ENCODE measurements around the gene CTBP2.

Gene CTBP2

GRCh38 chr10:125144693-125145623, 15.4 kb downstream of the CTBP2 start:
- peak; percentile 77 for DNase-seq (ENCODE audit: low spot score)

- no peak for DNase-seq (ENCODE audit: low spot score)
Observed at GRCh38 chr10:125144206-125144605, 16.2 kb downstream of the CTBP2 start.

GRCh38 chr10:125142946-125143345, 17.4 kb downstream of the CTBP2 start:
- DNase-seq (ENCODE audit: low spot score), result no peak

- DNase-seq (ENCODE audit: low spot score), result no peak
Observed at GRCh38 chr10:125141860-125142484, 18.4 kb downstream of the CTBP2 start.

- DNase-seq (ENCODE audit: low spot score), result no peak
Observed at GRCh38 chr10:125141150-125141859, 19.1 kb downstream of the CTBP2 start.

GRCh38 chr10:125140151-125140550, 20.2 kb downstream of the CTBP2 start:
- DNase-seq (ENCODE audit: low spot score), result no peak

GRCh38 chr10:125137601-125138438, 22.5 kb downstream of the CTBP2 start:
- no peak for DNase-seq (ENCODE audit: low spot score)

- DNase-seq (ENCODE audit: low spot score), result no peak
Observed at GRCh38 chr10:125136087-125136486, 24.3 kb downstream of the CTBP2 start.

GRCh38 chr10:125135771-125136035, 24.7 kb downstream of the CTBP2 start:
- DNase-seq (ENCODE audit: low spot score), result no peak

GRCh38 chr10:125134916-125135770, 25.2 kb downstream of the CTBP2 start:
- DNase-seq (ENCODE audit: low spot score), result no peak

GRCh38 chr10:125134483-125134848, 25.9 kb downstream of the CTBP2 start:
- DNase-seq (ENCODE audit: low spot score), result no peak

GRCh38 chr10:125133696-125134482, 26.5 kb downstream of the CTBP2 start:
- no peak for DNase-seq (ENCODE audit: low spot score)

GRCh38 chr10:125132344-125132743, 28.0 kb downstream of the CTBP2 start:
- no peak for DNase-seq (ENCODE audit: low spot score)

GRCh38 chr10:125130916-125131315, 29.4 kb downstream of the CTBP2 start:
- no peak for DNase-seq (ENCODE audit: low spot score)

- DNase-seq (ENCODE audit: low spot score), result no peak
Observed at GRCh38 chr10:125130260-125130659, 30.1 kb downstream of the CTBP2 start.

- DNase-seq (ENCODE audit: low spot score), result no peak
Observed at GRCh38 chr10:125129076-125129458, 31.3 kb downstream of the CTBP2 start.

- DNase-seq (ENCODE audit: low spot score), result no peak
Observed at GRCh38 chr10:125128397-125129075, 31.8 kb downstream of the CTBP2 start.

GRCh38 chr10:125127986-125128385, 32.4 kb downstream of the CTBP2 start:
- DNase-seq (ENCODE audit: low spot score), result no peak

GRCh38 chr10:125127110-125127509, 33.3 kb downstream of the CTBP2 start:
- no peak for DNase-seq (ENCODE audit: low spot score)

Data from AG20443 (cell line).